Testis (tissue), 3 donors: ENCODE data around the gene ZNF43. TPM values are rescaled to one million over a fixed set of nuclear protein-coding genes. Genes with fewer than 3 reads are reported as not detected.
A peak's percentile ranks its signal among the peaks of the same experiment; 100 is the strongest.

Experiments used
- DNase-seq: peaks from one replicate; pipeline ENCODE4 v3.0.0-alpha.2; 2019
- H3K27ac ChIP-seq, 2 donors: fragments of 200-600 bp; sonication (generic); one replicate each; pipeline ENCODE4 v1.5.1; 2019
- H3K27me3 ChIP-seq: fragments of 200-600 bp; sonication (generic); one replicate; pipeline ENCODE4 v1.5.1; 2019
- H3K36me3 ChIP-seq: fragments of 200-600 bp; sonication (generic); one replicate; pipeline ENCODE4 v1.5.1; 2017; ENCODE audit warnings: low read depth; ENCODE audit errors: missing control alignments
- H3K4me1 ChIP-seq: fragments of 200-600 bp; sonication (generic); one replicate; pipeline ENCODE4 v1.5.1; 2019
- H3K4me3 ChIP-seq, 2 donors: fragments of 200-600 bp; sonication (generic); one replicate each; pipeline ENCODE4 v1.5.1; 2017 to 2019
- H3K9me3 ChIP-seq: fragments of 200-600 bp; sonication (generic); one replicate; pipeline ENCODE4 v1.5.1; 2017
- POLR2A ChIP-seq: fragments of 450-650 bp; IDR thresholded peaks from one replicate; pipeline ENCODE4 v1.6.1; 2017; ENCODE audit warnings: antibody characterized with exemption, mild to moderate bottlenecking, moderate library complexity
- WGBS, 2 donors: methylation state at CpG; one replicate each; pipeline ENCODE4 v1.1.5; 2018; 5-methylcytosine and 5-hydroxymethylcytosine counted together
- intact Hi-C: fragments of 100-400 bp; cut with DNase I; formaldehyde crosslinking; loops from one replicate; pipeline ENCODE4 v1.15.1; 2023; ENCODE audit warnings: low total_unique reads
- polyA plus RNA-seq: library from polyadenylated mRNA; stranded (reverse); fragments of 350-450 nt; fragmentation: Illumina TruSeq; extraction: RNeasy Lipid Tissue Mini Kit (QIAGEN cat#74804); gene quantifications from one replicate; pipeline ENCODE4 v1.2.3, GENCODE V29; 2014; ENCODE audit warnings: low read depth, low replicate concordance; ENCODE audit not compliant: insufficient read depth
- total RNA-seq, 2 donors: library from RNA; depleted of rRNA; stranded (reverse); fragments of >200 nt; gene quantifications; one replicate each; pipeline ENCODE4 v1.2.3, GENCODE V29; 2016
- TF ChIP-seq, protein P1 (sequence below), 3 experiments: fragments of 450-650 bp in 2 of 3; fragments of 200-600 bp in 1 of 3; sonication (generic) in 1 of 3; IDR thresholded peaks; one replicate each; pipeline ENCODE4 v1.5.1; 2016 to 2019; ENCODE audit warnings: antibody characterized with exemption in 3 of 3, mild to moderate bottlenecking in 2 of 3, moderate library complexity in 1 of 3

The ZNF43 gene
- total and polyA plus RNA-seq, 3 donors from 2014 or later = 6.4 to 30.4 (median 24.0) TPM

- H3K9me3 ChIP-seq = no peaks in the 10 kb centered on the region
- no peak overlapping the region for H3K4me3 ChIP-seq
- TF ChIP-seq, protein P1, sequence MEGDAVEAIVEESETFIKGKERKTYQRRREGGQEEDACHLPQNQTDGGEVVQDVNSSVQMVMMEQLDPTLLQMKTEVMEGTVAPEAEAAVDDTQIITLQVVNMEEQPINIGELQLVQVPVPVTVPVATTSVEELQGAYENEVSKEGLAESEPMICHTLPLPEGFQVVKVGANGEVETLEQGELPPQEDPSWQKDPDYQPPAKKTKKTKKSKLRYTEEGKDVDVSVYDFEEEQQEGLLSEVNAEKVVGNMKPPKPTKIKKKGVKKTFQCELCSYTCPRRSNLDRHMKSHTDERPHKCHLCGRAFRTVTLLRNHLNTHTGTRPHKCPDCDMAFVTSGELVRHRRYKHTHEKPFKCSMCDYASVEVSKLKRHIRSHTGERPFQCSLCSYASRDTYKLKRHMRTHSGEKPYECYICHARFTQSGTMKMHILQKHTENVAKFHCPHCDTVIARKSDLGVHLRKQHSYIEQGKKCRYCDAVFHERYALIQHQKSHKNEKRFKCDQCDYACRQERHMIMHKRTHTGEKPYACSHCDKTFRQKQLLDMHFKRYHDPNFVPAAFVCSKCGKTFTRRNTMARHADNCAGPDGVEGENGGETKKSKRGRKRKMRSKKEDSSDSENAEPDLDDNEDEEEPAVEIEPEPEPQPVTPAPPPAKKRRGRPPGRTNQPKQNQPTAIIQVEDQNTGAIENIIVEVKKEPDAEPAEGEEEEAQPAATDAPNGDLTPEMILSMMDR (IDR thresholded peaks at IDR 0.05) = no peak
- no peak for TF ChIP-seq POLR2A
- WGBS, 2 donors = 92 to 93% methylated on average over 4 of the region's 4 CpGs
- no peak for DNase-seq
- peaks cover 5% of the 10 kb centered on the region for H3K4me1 ChIP-seq
- no peaks in the 10 kb centered on the region for H3K36me3 ChIP-seq
- intact Hi-C loops = no loop called here
- H3K27ac ChIP-seq = no peak overlapping the region
- no peaks in the 10 kb centered on the region for H3K27me3 ChIP-seq
These were observed 2.7 kb upstream of the ZNF43 start for GRCh38 chr19:21838646-21839045.

DNA sequence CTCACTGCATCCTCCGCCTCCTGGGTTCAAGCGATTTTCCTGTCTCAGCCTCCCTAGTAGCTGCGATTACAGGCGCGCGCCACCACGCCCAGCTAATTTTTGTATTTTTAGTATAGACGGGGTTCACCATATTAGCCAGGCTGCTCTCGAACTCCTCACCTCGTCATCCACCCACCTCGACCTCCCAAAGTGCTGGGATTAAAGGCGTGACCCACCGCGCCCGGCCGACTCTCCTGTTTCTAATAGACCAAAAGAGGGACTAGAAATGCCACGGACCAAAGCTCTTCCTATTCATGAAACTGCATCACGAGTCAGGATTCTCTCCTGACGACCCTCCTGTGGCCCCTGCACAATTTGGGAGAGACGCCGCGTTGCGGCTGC, 563 bp downstream of the ZNF43 start:
- no peaks in the 10 kb centered on the region for H3K27me3 ChIP-seq
- H3K27ac ChIP-seq = peak overlapping the region; percentile 88 to 96
- peaks cover 5% of the 10 kb centered on the region for H3K4me1 ChIP-seq
- TF ChIP-seq POLR2A = no peak
- TF ChIP-seq, protein P1 (IDR thresholded peaks at IDR 0.05) = no peak
- DNase-seq = peak; percentile 30
- intact Hi-C loops = no loop called here
- no peaks in the 10 kb centered on the region for H3K9me3 ChIP-seq
- WGBS, 2 donors = 7 to 8% methylated on average over 21 to 23 of the region's 23 CpGs
- peak overlapping the region; percentile 72 to 86 for H3K4me3 ChIP-seq
- H3K36me3 ChIP-seq = no peaks in the 10 kb centered on the region

DNA sequence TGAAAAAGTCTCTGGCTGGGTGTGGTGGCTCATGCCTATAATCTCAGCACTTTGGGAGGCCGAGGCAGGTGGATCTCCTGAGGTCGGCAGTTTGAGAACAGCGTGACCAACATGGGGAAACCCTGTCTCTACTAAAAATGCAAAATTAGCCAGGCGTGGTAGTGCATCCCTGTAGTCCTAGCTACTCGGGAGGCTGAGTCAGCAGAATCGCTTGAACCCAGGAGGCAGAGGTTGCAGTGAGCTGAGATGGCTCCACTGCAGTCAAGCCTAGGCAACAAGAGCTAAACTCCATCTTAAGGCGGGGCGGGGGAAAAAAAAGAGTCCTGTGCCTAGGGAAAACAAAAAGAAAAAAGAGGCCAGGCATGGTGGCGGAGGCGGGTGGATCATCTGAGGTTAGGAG, 2.2 kb downstream of the ZNF43 start:
- Histone ChIP-seq H3K4me1 (peaks cover 5% of the 10 kb centered on the region), H3K27ac (no peak overlapping the region), H3K36me3 (no peaks in the 10 kb centered on the region), H3K27me3 (no peaks in the 10 kb centered on the region), H3K9me3 (no peaks in the 10 kb centered on the region), H3K4me3 (no peak overlapping the region)
- WGBS, 2 donors = 87 to 89% methylated on average over 10 of the region's 10 CpGs
- intact Hi-C loops = no loop called here
- no peak for TF ChIP-seq POLR2A
- TF ChIP-seq, protein P1 (IDR thresholded peaks at IDR 0.05) = no peak
- DNase-seq = no peak

- H3K4me1 ChIP-seq = no peaks in the 10 kb centered on the region
- no peak overlapping the region for H3K27ac ChIP-seq
- no peak for DNase-seq
- intact Hi-C loops = no loop called here
- no peaks in the 10 kb centered on the region for H3K36me3 ChIP-seq
- WGBS, 2 donors = 90 to 100% methylated on average over 1 of the region's 1 CpG
- no peak overlapping the region for H3K4me3 ChIP-seq
- TF ChIP-seq, protein P1 (IDR thresholded peaks at IDR 0.05) = no peak
- TF ChIP-seq POLR2A = no peak
- H3K9me3 ChIP-seq = no peaks in the 10 kb centered on the region
- no peaks in the 10 kb centered on the region for H3K27me3 ChIP-seq
These were observed 11.3 kb downstream of the ZNF43 start for GRCh38 chr19:21824679-21825078.

DNA sequence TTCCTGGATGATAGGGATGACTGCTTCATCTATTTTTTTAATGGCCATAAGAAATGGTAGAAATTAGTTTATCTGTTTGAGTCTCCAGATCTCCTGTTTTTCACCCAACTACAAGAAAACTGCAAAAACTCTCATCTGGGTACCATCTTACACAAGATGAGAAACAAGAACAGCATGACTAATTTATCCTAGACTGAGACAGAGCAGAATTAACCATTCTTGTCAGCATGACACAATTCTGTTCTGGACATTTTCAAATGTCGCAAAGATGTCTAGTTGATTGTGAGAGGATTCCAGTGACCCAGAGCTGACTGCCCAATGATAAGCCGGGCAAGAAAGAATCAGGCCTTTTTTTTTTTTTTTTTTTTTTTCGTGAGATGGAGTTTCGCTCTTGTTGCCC, 12.8 kb downstream of the ZNF43 start:
- no peaks in the 10 kb centered on the region for H3K4me1 ChIP-seq
- H3K27ac ChIP-seq = no peak overlapping the region
- H3K27me3 ChIP-seq = no peaks in the 10 kb centered on the region
- no peak overlapping the region for H3K4me3 ChIP-seq
- intact Hi-C loops = no loop called here
- no peaks in the 10 kb centered on the region for H3K36me3 ChIP-seq
- 81 to 98% methylated on average over 4 of the region's 4 CpGs for WGBS, 2 donors
- TF ChIP-seq POLR2A = no peak
- TF ChIP-seq, protein P1 (IDR thresholded peaks at IDR 0.05) = no peak
- no peak for DNase-seq
- H3K9me3 ChIP-seq = no peaks in the 10 kb centered on the region
